ENCODE data around the gene QTRT2.

Gene QTRT2

GRCh38 chr3:114025451-114025850, 31.1 kb upstream of the QTRT2 start:
- TF ChIP-seq CTCF (IDR thresholded peaks at IDR 0.05; ENCODE audit: low read depth, low read length), result no peak

GRCh38 chr3:114026331-114026730, 30.2 kb upstream of the QTRT2 start:
- no peak overlapping the region for H3K4me3 ChIP-seq (ENCODE audit: low read depth, low read length)
- no peak for TF ChIP-seq CTCF (IDR thresholded peaks at IDR 0.05; ENCODE audit: low read depth, low read length)

More at GRCh38 chr3:114025451-114025850, 31.1 kb upstream of the QTRT2 start:
- no peak overlapping the region for H3K4me3 ChIP-seq (ENCODE audit: low read depth, low read length)

GRCh38 chr3:114033721-114034120, 22.8 kb upstream of the QTRT2 start:
- no peak overlapping the region for H3K4me3 ChIP-seq (ENCODE audit: low read depth, low read length)
- TF ChIP-seq CTCF (IDR thresholded peaks at IDR 0.05; ENCODE audit: low read depth, low read length), result no peak

GRCh38 chr3:114034211-114034610, 22.3 kb upstream of the QTRT2 start:
- no peak for TF ChIP-seq CTCF (IDR thresholded peaks at IDR 0.05; ENCODE audit: low read depth, low read length)
- H3K4me3 ChIP-seq (ENCODE audit: low read depth, low read length), result no peak overlapping the region

- TF ChIP-seq CTCF (IDR thresholded peaks at IDR 0.05; ENCODE audit: low read depth, low read length), result no peak
- no peak overlapping the region for H3K4me3 ChIP-seq (ENCODE audit: low read depth, low read length)
Observed at GRCh38 chr3:114034787-114035545, 21.6 kb upstream of the QTRT2 start.

- no peak for TF ChIP-seq CTCF (IDR thresholded peaks at IDR 0.05; ENCODE audit: low read depth, low read length)
- H3K4me3 ChIP-seq (ENCODE audit: low read depth, low read length), result no peak overlapping the region
Observed at GRCh38 chr3:114035896-114036295, 20.6 kb upstream of the QTRT2 start.

GRCh38 chr3:114043205-114043604, 13.3 kb upstream of the QTRT2 start:
- TF ChIP-seq CTCF (IDR thresholded peaks at IDR 0.05; ENCODE audit: low read depth, low read length), result no peak
- no peak overlapping the region for H3K4me3 ChIP-seq (ENCODE audit: low read depth, low read length)
